ENCODE measurements around the gene KCNG4.

The KCNG4 gene

DNA sequence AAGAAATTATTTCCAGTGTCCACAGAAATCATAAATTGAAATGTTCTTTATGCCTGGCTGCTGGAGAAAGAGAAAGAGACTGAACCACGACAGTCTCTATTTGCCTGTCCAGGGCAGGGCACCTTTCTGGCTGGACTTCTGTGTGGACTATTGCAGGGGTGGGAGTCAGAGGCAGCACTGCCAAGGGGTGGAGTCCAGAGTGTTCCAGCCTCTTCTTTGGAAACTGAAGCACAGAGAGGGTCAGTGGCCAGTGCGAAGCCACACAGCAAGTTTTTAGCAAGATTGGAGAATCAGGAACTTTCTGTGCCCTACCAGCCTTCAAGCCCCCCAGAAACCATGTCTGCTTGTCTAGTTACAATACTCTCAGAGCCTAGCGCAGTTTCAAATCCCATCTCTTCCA is 15.3 kb downstream of the KCNG4 start:
- Histone ChIP-seq H3F3A (ENCODE audit: low read depth) (no peaks in the 10 kb centered on the region), H3K4me3 (ENCODE audit: low read length, poor library complexity, severe bottlenecking) (no peak overlapping the region), H4K20me1 (ENCODE audit: insufficient read depth, low read length, poor library complexity, severe bottlenecking) (no peaks in the 10 kb centered on the region), H3K9me3 (ENCODE audit: insufficient read depth, low read depth, low read length) (no peaks in the 10 kb centered on the region), H3K9ac (ENCODE audit: low read depth, low read length, poor library complexity, severe bottlenecking) (no peak overlapping the region), H3K4me1 (ENCODE audit: insufficient read depth, low read length, poor library complexity, severe bottlenecking) (no peaks in the 10 kb centered on the region), H3K36me3 (ENCODE audit: insufficient read depth, low read length) (no peaks in the 10 kb centered on the region), H3K9me2 (replicated peaks; ENCODE audit: low read depth, low read length) (no peaks in the 10 kb centered on the region), H2AFZ (ENCODE audit: low read length) (no peak overlapping the region), H3K27me3 (ENCODE audit: insufficient read depth, low read length, poor library complexity, severe bottlenecking) (no peaks in the 10 kb centered on the region), H3K79me2 (ENCODE audit: insufficient read depth, low read length) (no peaks in the 10 kb centered on the region), H3K4me2 (ENCODE audit: low read depth, low read length, poor library complexity, severe bottlenecking) (no peak overlapping the region)
- no peak for TF ChIP-seq EZH2phosphoT487 (IDR thresholded peaks at IDR 0.05; ENCODE audit: borderline replicate concordance)
- TF ChIP-seq CTCF (conservative IDR thresholded peaks at IDR 0.05; ENCODE audit: low read length), result no peak

- Histone ChIP-seq H3K27me3 (ENCODE audit: insufficient read depth, low read length, poor library complexity, severe bottlenecking) (no peaks in the 10 kb centered on the region), H3K79me2 (ENCODE audit: insufficient read depth, low read length) (no peaks in the 10 kb centered on the region), H3K4me3 (ENCODE audit: low read length, poor library complexity, severe bottlenecking) (no peak overlapping the region), H2AFZ (ENCODE audit: low read length) (no peak overlapping the region; the same call in 1 of the 2 replicates), H3K9me2 (replicated peaks; ENCODE audit: low read depth, low read length) (no peaks in the 10 kb centered on the region), H3K9me3 (ENCODE audit: insufficient read depth, low read depth, low read length) (no peaks in the 10 kb centered on the region), H3F3A (ENCODE audit: low read depth) (no peaks in the 10 kb centered on the region), H3K4me2 (ENCODE audit: low read depth, low read length, poor library complexity, severe bottlenecking) (no peak overlapping the region), H3K4me1 (ENCODE audit: insufficient read depth, low read length, poor library complexity, severe bottlenecking) (no peaks in the 10 kb centered on the region), H4K20me1 (ENCODE audit: insufficient read depth, low read length, poor library complexity, severe bottlenecking) (no peaks in the 10 kb centered on the region), H3K36me3 (ENCODE audit: insufficient read depth, low read length) (no peaks in the 10 kb centered on the region), H3K9ac (ENCODE audit: low read depth, low read length, poor library complexity, severe bottlenecking) (no peak overlapping the region)
- TF ChIP-seq CTCF (conservative IDR thresholded peaks at IDR 0.05; ENCODE audit: low read length), result no peak
- TF ChIP-seq EZH2phosphoT487 (IDR thresholded peaks at IDR 0.05; ENCODE audit: borderline replicate concordance), result no peak
These were observed 16.4 kb downstream of the KCNG4 start for GRCh38 chr16:84223456-84223855.

DNA sequence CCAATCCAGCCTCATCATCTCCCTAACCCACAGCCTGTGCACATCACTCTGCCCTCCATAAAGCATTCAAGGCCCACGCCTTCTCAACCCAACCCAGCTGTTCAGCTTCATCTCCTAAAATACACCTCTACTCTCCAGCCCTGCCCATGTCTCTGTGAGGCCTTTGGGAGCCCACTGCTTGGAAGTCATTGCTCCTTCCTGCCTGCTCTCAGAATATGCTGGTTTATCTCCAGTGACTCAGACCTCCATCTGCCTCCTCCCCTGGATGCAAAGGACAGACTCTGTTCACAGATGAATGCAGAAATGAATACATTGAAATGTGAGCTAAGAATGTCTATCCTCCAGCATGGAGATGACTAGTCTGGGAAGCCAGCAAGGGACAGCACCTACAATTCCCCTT is 19.0 kb downstream of the KCNG4 start:
- Histone ChIP-seq H3K9ac (ENCODE audit: low read depth, low read length, poor library complexity, severe bottlenecking) (no peak overlapping the region), H3K79me2 (ENCODE audit: insufficient read depth, low read length) (no peaks in the 10 kb centered on the region), H3K4me1 (ENCODE audit: insufficient read depth, low read length, poor library complexity, severe bottlenecking) (no peaks in the 10 kb centered on the region), H3K4me3 (ENCODE audit: low read length, poor library complexity, severe bottlenecking) (no peak overlapping the region), H4K20me1 (ENCODE audit: insufficient read depth, low read length, poor library complexity, severe bottlenecking) (no peaks in the 10 kb centered on the region), H3K36me3 (ENCODE audit: insufficient read depth, low read length) (no peaks in the 10 kb centered on the region), H3K27me3 (ENCODE audit: insufficient read depth, low read length, poor library complexity, severe bottlenecking) (no peaks in the 10 kb centered on the region), H3K4me2 (ENCODE audit: low read depth, low read length, poor library complexity, severe bottlenecking) (no peak overlapping the region), H3F3A (ENCODE audit: low read depth) (no peaks in the 10 kb centered on the region), H3K9me2 (replicated peaks; ENCODE audit: low read depth, low read length) (no peaks in the 10 kb centered on the region), H3K9me3 (ENCODE audit: insufficient read depth, low read depth, low read length) (no peaks in the 10 kb centered on the region), H2AFZ (ENCODE audit: low read length) (no peak overlapping the region)
- TF ChIP-seq EZH2phosphoT487 (IDR thresholded peaks at IDR 0.05; ENCODE audit: borderline replicate concordance) (no peak), CTCF (conservative IDR thresholded peaks at IDR 0.05; ENCODE audit: low read length) (no peak)

Measured in Loucy (cell line).